Duodenal mucosa (tissue), 2 donors: Measurements from ENCODE around the gene MYO16.

Experiments
- H3K27ac ChIP-seq: one replicate; pipeline ENCODE4 v1.7.0; 2013; ENCODE audit warnings: low read depth, low read length
- H3K27me3 ChIP-seq, 2 donors: one replicate each; pipeline ENCODE4 v1.7.0; 2013; ENCODE audit warnings: low read length in 2 of 2, control low read depth in 1 of 2; ENCODE audit not compliant: insufficient read depth in 2 of 2, control insufficient read depth in 1 of 2
- H3K36me3 ChIP-seq, 2 donors: one replicate each; pipeline ENCODE4 v1.7.0; 2013; ENCODE audit warnings: low read length in 2 of 2, control low read depth in 1 of 2; ENCODE audit not compliant: insufficient read depth in 2 of 2, control insufficient read depth in 1 of 2
- H3K4me1 ChIP-seq, 2 donors: one replicate each; pipeline ENCODE4 v1.7.0; 2013; ENCODE audit warnings: low read length in 2 of 2, control low read depth in 1 of 2; ENCODE audit not compliant: insufficient read depth in 2 of 2, control insufficient read depth in 1 of 2
- H3K4me3 ChIP-seq, 2 donors: one replicate each; pipeline ENCODE4 v1.7.0; 2013; ENCODE audit warnings: low read length in 2 of 2, low read depth in 1 of 2
- H3K9ac ChIP-seq, 2 donors: one replicate each; pipeline ENCODE4 v1.7.0; 2013; ENCODE audit warnings: low read length in 2 of 2, low read depth in 1 of 2
- H3K9me3 ChIP-seq, 2 donors: one replicate each; pipeline ENCODE4 v1.7.0; 2013; ENCODE audit warnings: low read length in 2 of 2, control low read depth in 1 of 2; ENCODE audit not compliant: control insufficient read depth in 1 of 2

MYO16 gene

DNA sequence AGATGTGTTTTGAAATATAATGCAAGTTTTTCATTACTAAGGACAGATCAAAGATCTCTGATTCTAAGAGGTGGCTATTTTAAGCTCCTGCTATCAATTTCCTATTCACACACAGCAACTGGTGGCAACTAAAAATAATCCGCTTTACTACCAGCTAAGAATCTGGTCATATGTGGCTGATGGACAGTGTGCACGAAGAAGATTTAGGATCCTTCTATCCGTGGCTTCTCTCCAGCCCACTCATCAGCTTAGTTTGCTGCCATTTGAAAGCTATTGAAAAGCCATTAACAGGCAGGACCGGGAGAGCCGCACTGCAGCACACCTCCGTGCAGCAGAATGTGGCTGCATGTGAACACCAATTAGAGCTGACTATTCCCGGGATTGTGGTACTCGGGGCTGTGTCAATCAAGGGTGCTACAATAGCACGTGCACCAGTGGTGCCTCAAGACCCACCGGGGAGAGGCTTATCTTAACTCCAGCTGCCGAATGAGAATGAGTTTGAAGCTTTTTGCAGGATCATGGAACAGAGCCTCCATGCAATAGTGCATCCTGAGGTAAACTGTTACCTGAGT, at the start of gene MYO16:
Gene MYO16 (plus strand): TSS at position 431 of the 572 bp plus-strand sequence. CDS start 234 bp downstream, outside the sequence.
- Histone ChIP-seq H3K4me1 (no peaks in the 10 kb centered on the region), H3K27ac (no peak within 1 kb of the TSS), H3K27me3 (no peaks in the 10 kb centered on the region), H3K9me3 (peaks cover 0 to 4% of the 10 kb centered on the region in 2 donors), H3K36me3 (no peaks in the 10 kb centered on the region), H3K4me3 (no peak within 1 kb of the TSS), H3K9ac (no peak within 1 kb of the TSS)

DNA sequence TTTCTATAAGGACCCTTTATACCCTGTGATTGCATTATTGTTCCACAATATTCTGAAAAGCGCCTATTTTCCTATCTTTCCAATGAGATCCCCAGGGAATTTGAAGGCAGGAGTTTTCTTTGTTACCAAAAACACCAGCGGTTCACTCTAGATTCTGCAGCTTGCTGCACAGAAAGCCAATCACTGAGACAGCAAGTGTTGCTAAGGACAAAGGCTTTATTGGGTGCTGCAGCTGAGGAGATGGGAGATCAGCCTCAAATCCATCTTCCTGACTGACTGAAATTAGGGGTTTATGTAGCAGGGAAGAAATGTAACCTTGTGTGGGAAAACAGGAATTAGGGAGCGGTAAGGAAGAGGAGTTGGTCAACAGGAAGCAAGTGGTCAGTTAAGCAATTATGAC, 42.6 kb upstream of the MYO16 start:
- no peaks in the 10 kb centered on the region for H3K36me3 ChIP-seq
- peaks cover 6 to 18% of the 10 kb centered on the region in 2 donors for H3K9me3 ChIP-seq
- no peak overlapping the region for H3K9ac ChIP-seq
- H3K4me1 ChIP-seq, result no peaks in the 10 kb centered on the region
- H3K4me3 ChIP-seq, result no peak overlapping the region
- no peak overlapping the region for H3K27ac ChIP-seq
- H3K27me3 ChIP-seq, result no peaks in the 10 kb centered on the region

DNA sequence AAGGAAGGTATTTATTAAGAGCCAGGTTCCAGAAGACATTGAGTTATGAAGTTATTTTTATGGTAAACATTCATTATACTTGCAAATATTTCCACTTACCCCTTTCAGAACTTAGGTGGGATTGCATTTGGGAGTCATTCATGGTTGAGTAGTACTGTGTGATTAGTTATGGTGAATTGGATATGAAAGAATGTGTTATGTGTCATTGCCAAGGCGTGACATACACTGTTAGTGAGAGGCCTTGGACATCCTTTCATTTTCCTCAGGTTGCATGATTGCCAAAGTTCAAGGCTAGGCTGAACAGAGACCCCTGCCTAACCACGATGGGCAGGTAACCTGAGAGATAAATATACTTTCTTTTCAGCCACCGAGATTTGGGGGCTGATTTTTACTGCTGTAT, 40.9 kb upstream of the MYO16 start:
- Histone ChIP-seq H3K4me1 (no peaks in the 10 kb centered on the region), H3K27me3 (no peaks in the 10 kb centered on the region), H3K36me3 (no peaks in the 10 kb centered on the region)

DNA sequence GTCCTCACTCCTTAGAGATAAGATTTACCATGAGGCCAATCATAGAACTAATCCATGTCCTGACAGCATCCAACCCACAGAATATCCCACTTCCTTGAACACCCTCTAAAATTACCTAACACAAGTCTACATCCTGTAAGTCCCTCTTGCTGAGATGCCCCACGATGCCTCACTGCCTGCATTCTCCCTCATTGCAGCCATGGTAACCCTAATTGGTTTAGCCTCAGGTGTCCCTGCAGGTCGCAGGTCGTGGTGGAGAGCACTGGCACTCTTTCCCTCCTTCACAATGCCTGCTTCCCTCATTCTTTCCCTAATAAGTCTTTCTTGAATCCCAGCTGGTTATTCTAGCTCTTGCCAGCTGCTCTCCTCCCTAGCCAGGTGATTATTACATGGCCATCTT, 35.3 kb upstream of the MYO16 start:
- H3K4me3 ChIP-seq, result no peak overlapping the region
- peaks cover 0 to 4% of the 10 kb centered on the region in 2 donors for H3K9me3 ChIP-seq
- H3K27me3 ChIP-seq, result no peaks in the 10 kb centered on the region
- no peaks in the 10 kb centered on the region for H3K4me1 ChIP-seq
- no peaks in the 10 kb centered on the region for H3K36me3 ChIP-seq
- H3K27ac ChIP-seq, result no peak overlapping the region
- no peak overlapping the region for H3K9ac ChIP-seq

More for the DNA sequence above, 40.9 kb upstream of the MYO16 start:
- H3K4me3 ChIP-seq, result no peak overlapping the region
- peaks cover 6 to 18% of the 10 kb centered on the region in 2 donors for H3K9me3 ChIP-seq
- no peak overlapping the region for H3K27ac ChIP-seq
- H3K9ac ChIP-seq, result no peak overlapping the region

DNA sequence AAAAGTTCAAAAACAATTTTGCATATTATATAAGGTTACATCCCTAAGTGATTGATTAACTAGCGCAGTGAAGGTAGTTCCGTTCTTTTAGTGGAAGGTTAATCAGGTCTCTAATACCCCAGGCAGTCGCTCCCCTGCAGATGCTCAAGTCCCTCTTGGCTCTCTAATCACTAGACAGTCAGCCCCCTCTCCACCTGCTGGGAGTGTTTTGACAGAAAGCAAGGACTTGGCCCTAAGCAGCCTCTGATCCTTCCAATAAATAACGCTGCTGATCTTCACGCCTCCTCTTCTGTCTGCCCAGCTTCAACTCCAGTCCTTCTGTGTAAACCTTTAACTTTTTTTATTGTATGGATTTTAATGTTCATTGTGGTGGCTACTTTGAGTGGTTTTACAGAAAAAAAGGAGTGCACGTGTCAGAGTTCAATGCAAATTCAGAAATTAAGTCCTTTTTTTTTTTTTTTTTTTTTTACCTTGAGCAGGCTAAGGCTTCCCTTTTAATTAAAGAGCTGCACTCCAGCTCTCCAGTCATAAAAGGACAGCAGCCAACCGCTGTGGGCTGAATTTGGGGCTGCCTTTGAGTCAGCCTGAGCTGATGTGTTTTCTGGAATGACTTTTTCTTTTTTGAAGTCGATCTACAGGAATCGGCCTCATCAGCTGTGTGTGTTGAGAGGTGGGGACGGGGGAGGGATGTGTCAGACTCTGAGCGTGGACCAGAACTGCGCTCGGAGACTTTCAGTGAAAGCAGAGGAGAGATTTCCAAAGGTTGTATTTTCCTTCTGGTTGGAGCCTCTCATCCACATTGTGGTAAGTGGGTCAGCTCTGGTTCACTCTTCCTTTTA, 33.8 kb upstream of the MYO16 start:
- Histone ChIP-seq H3K27me3 (no peaks in the 10 kb centered on the region), H3K36me3 (no peaks in the 10 kb centered on the region), H3K4me1 (no peaks in the 10 kb centered on the region), H3K9ac (no peak overlapping the region), H3K9me3 (peaks cover 0 to 7% of the 10 kb centered on the region in 2 donors), H3K27ac (no peak overlapping the region), H3K4me3 (no peak overlapping the region)

DNA sequence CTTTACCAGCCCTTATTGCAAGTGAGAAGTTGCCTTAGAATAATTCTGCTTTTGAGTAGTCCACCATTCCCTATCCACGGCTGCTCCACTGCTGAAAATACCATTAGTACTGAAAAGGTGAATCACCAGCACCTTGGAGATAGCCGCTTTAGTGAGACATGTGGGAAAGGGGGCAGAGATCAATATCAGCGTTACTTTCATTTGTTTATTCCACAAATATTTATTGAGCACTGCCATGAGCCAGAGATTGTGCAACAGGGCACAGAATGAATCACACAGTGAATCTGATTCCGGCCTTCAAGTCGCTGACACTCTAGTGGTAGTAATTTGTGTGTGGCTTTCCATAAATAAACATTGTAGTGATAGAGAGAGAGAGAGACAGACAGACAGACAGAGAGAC, 31.5 kb upstream of the MYO16 start:
- H3K36me3 ChIP-seq, result no peaks in the 10 kb centered on the region
- H3K9me3 ChIP-seq, result peaks cover 3 to 4% of the 10 kb centered on the region in 2 donors
- H3K4me1 ChIP-seq, result no peaks in the 10 kb centered on the region
- no peak overlapping the region for H3K9ac ChIP-seq
- no peak overlapping the region for H3K27ac ChIP-seq
- H3K27me3 ChIP-seq, result no peaks in the 10 kb centered on the region
- H3K4me3 ChIP-seq, result no peak overlapping the region

DNA sequence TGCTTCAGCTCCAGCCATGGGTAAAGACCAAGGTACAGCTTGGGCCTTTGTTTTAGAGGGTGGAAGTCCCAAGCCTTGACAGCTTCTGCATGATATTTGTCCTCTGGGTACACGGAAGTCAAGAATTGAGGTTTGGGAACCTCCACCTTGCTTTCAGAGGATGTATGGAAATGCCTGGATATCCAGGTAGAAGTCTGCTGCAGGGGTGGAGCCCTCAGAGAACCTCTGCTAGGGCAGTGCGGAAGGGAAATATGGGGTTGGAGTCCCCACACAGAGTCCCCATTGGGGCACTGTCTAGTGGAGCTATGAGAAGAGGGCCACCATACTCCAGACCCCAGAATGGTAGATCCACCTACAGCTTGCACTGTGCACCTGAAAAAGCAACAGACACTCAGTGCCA, 23.0 kb upstream of the MYO16 start:
- H3K9ac ChIP-seq, result no peak overlapping the region
- no peaks in the 10 kb centered on the region for H3K27me3 ChIP-seq
- H3K4me3 ChIP-seq, result no peak overlapping the region
- no peak overlapping the region for H3K27ac ChIP-seq
- peaks cover 13 to 16% of the 10 kb centered on the region in 2 donors for H3K9me3 ChIP-seq
- H3K4me1 ChIP-seq, result no peaks in the 10 kb centered on the region
- no peaks in the 10 kb centered on the region for H3K36me3 ChIP-seq

DNA sequence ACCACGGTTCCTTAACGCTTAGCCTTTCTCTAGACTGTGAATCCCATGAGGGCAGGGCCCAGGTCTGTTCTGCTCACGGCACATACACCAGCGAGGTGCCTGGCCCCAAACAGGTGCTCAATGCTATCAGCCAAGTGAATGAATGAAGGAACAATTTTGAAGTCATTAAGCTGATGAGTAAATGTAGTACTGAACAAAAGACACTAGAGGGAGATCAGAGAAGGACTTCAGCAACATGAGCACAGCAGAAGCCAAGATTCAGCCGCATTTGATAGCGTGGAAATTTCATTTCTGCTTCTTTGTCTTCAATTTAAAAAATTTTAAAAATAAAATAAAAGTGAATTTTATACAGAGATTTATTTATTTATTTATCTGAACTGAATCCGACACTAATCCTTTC, 20.1 kb upstream of the MYO16 start:
- H3K36me3 ChIP-seq, result no peaks in the 10 kb centered on the region
- peaks cover 13% of the 10 kb centered on the region in 2 donors for H3K9me3 ChIP-seq
- H3K27ac ChIP-seq, result no peak overlapping the region
- H3K4me1 ChIP-seq, result no peaks in the 10 kb centered on the region
- no peak overlapping the region for H3K4me3 ChIP-seq
- no peaks in the 10 kb centered on the region for H3K27me3 ChIP-seq
- no peak overlapping the region for H3K9ac ChIP-seq

DNA sequence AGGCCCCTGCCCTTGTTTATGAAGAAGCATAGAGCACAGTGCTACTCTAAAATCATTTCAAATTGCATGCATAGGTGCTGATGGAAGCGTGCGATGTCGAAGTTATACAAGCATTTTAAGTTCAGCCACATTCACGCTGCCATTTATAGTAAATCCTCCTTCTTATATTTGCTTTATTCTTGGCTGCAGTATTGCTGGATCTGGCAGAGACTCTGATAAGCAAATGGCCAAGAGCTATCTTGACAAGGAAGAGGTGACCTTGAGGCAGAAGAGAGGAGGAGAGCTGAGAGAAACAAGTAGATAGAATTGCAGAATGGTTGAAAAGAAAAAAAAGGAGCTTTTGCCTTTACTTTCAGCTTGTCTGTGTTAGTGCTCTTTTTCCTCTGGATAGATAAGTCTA, 18.9 kb upstream of the MYO16 start:
- H3K9ac ChIP-seq, result no peak overlapping the region
- peaks cover 13% of the 10 kb centered on the region in 2 donors for H3K9me3 ChIP-seq
- H3K4me3 ChIP-seq, result no peak overlapping the region
- no peaks in the 10 kb centered on the region for H3K4me1 ChIP-seq
- no peak overlapping the region for H3K27ac ChIP-seq
- no peaks in the 10 kb centered on the region for H3K36me3 ChIP-seq
- no peaks in the 10 kb centered on the region for H3K27me3 ChIP-seq

DNA sequence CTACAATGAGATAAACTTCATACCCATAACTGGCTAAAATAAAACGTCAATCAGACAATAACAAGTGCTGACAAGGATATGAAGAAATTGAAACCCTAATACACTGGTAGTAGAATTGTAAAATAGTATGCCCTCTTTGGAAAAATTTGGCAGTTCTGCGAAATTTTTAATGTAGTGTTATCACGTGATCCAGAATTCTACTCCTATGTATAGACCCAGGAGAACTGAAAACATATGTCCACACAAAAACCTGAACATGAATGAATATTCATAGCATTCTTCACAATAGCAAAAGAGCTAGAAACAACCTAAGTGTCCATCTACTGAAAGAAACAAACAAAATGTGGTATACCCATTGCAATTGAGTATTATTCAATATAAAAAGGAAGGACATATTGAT, 14.2 kb upstream of the MYO16 start:
- Histone ChIP-seq H3K4me1 (no peaks in the 10 kb centered on the region), H3K36me3 (no peaks in the 10 kb centered on the region), H3K4me3 (no peak overlapping the region), H3K9ac (no peak overlapping the region), H3K27ac (no peak overlapping the region), H3K27me3 (no peaks in the 10 kb centered on the region), H3K9me3 (no peaks in the 10 kb centered on the region)
